HG03280 (cell line): ENCODE data around the gene PLXNB3.

ENCODE experiments used
- ATAC-seq: cut with Tn5 transposase; IDR thresholded peaks from one replicate; pipeline ENCODE4 v1.9.1; 2021; ENCODE audit warnings: mild to moderate bottlenecking, moderate library complexity; ENCODE audit not compliant: unreplicated experiment

PLXNB3 gene

GRCh38 chrX:153772316-153773217 is 8.5 kb downstream of the PLXNB3 start:
- no peak for ATAC-seq

- ATAC-seq, result no peak
Measured at GRCh38 chrX:153773218-153773611, 9.2 kb downstream of the PLXNB3 start.

GRCh38 chrX:153773741-153774575 is 9.9 kb downstream of the PLXNB3 start:
- ATAC-seq, result no peak

GRCh38 chrX:153774576-153775292 is 10.7 kb downstream of the PLXNB3 start:
- ATAC-seq, result no peak

GRCh38 chrX:153775293-153776119 is 11.5 kb downstream of the PLXNB3 start:
- no peak for ATAC-seq

GRCh38 chrX:153776120-153776599 is 12.1 kb downstream of the PLXNB3 start:
- no peak for ATAC-seq

- ATAC-seq, result no peak
Measured at GRCh38 chrX:153776611-153777045, 12.6 kb downstream of the PLXNB3 start.

- ATAC-seq, result no peak
Measured at GRCh38 chrX:153777261-153778090, 13.4 kb downstream of the PLXNB3 start.

- no peak for ATAC-seq
Measured at GRCh38 chrX:153778181-153778580, 14.1 kb downstream of the PLXNB3 start.

GRCh38 chrX:153778684-153779101 is 14.6 kb downstream of the PLXNB3 start:
- ATAC-seq, result no peak

- no peak for ATAC-seq
Measured at GRCh38 chrX:153779891-153780677, 16.0 kb downstream of the PLXNB3 start.

GRCh38 chrX:153780678-153781427 is 16.8 kb downstream of the PLXNB3 start, which contains the start of gene SRPK3:
SRPK3 (plus strand) TSS chrX:153781041; CDS start chrX:153781087, 46 bp downstream.
- no peak for ATAC-seq

- no peak for ATAC-seq
Measured at GRCh38 chrX:153781428-153782047, 17.5 kb downstream of the PLXNB3 start.

GRCh38 chrX:153782313-153782712 is 18.3 kb downstream of the PLXNB3 start:
- no peak for ATAC-seq

GRCh38 chrX:153782871-153783270 is 18.8 kb downstream of the PLXNB3 start:
- ATAC-seq, result no peak

GRCh38 chrX:153783378-153784013 is 19.4 kb downstream of the PLXNB3 start:
- ATAC-seq, result no peak
